WTC11 (cell line): ENCODE results near the gene SAP30L. TPM values are rescaled to one million over a fixed set of nuclear protein-coding genes. Genes with fewer than 3 reads are reported as not detected.

Source experiments
- ATAC-seq: fragments of 200-7000 bp; cut with Tn5 transposase; 2 replicates; pipeline ENCODE4 v1.10.0; 2021; ENCODE audit warnings: mild to moderate bottlenecking, moderate library complexity
- CTCF ChIA-PET: fragments of 300-600 bp; sonication (Branson Sonifier 250); formaldehyde crosslinking; loops from one replicate; lab custom pipeline; 2021; ENCODE audit warnings: antibody characterized with exemption; lab: Charles Lee
- POLR2A ChIA-PET: fragments of 350-600 bp; sonication (Branson Sonifier 250); formaldehyde crosslinking; loops from one replicate; lab custom pipeline; 2021; ENCODE audit warnings: antibody characterized with exemption; lab: Charles Lee
- DNase-seq: peaks from one replicate; pipeline ENCODE4 v3.0.0; 2021; ENCODE audit warnings: low spot score
- H3K27ac Mint-ChIP-seq: 2 replicates; pipeline ENCODE4 v1.8.0; 2021; ENCODE audit warnings: mixed read lengths
- H3K27me3 Mint-ChIP-seq: 2 replicates; pipeline ENCODE4 v1.8.0; 2021; ENCODE audit warnings: low read depth, mild to moderate bottlenecking, moderate library complexity, mixed read lengths
- H3K36me3 Mint-ChIP-seq: 2 replicates; pipeline ENCODE4 v1.8.0; 2021; ENCODE audit warnings: mixed read lengths
- H3K4me1 Mint-ChIP-seq: 2 replicates; pipeline ENCODE4 v1.8.0; 2022; ENCODE audit warnings: mixed read lengths
- H3K4me3 Mint-ChIP-seq: 2 replicates; pipeline ENCODE4 v1.8.0; 2021; ENCODE audit warnings: mild to moderate bottlenecking, moderate library complexity, mixed read lengths
- H3K9me3 Mint-ChIP-seq: 2 replicates; pipeline ENCODE4 v1.8.0; 2021; ENCODE audit warnings: mixed read lengths
- AR ChIP-seq: fragments of 250-450 bp; sonication (Bioruptor Pico); IDR thresholded peaks from 2 replicates; pipeline ENCODE4 v1.9.0; 2021; ENCODE audit warnings: mild to moderate bottlenecking
- ATF1 ChIP-seq: sonication (generic); formaldehyde crosslinking; IDR thresholded peaks from 2 replicates; pipeline ENCODE4 v1.8.1; 2023; ENCODE audit warnings: mild to moderate bottlenecking, moderate library complexity, missing genetic modification reagents
- ATF3 ChIP-seq: sonication (generic); formaldehyde crosslinking; conservative IDR thresholded peaks from 2 replicates; pipeline ENCODE4 v1.8.1; 2022; ENCODE audit warnings: mild to moderate bottlenecking, missing genetic modification reagents
- ATF6 ChIP-seq: sonication (generic); formaldehyde crosslinking; IDR thresholded peaks from 2 replicates; pipeline ENCODE4 v1.8.1; 2023; ENCODE audit warnings: mild to moderate bottlenecking, missing genetic modification reagents
- CREB1 ChIP-seq: sonication (generic); formaldehyde crosslinking; IDR thresholded peaks from 2 replicates; pipeline ENCODE4 v1.8.0; 2023; ENCODE audit warnings: mild to moderate bottlenecking, missing genetic modification reagents
- FOXJ3 ChIP-seq: sonication (generic); formaldehyde crosslinking; IDR thresholded peaks from 2 replicates; pipeline ENCODE4 v1.9.0; 2021; ENCODE audit warnings: missing genetic modification reagents, mild to moderate bottlenecking, borderline replicate concordance
- FOXK1 ChIP-seq: sonication (generic); formaldehyde crosslinking; IDR thresholded peaks from 2 replicates; pipeline ENCODE4 v1.8.0; 2022; ENCODE audit warnings: mild to moderate bottlenecking, moderate library complexity, missing genetic modification reagents
- GRHL2 ChIP-seq: fragments of 250-450 bp; sonication (Bioruptor Pico); IDR thresholded peaks from 2 replicates; pipeline ENCODE4 v1.8.0; 2022; ENCODE audit warnings: mild to moderate bottlenecking, moderate library complexity; ENCODE audit not compliant: insufficient replicate concordance, severe bottlenecking
- NR3C1 ChIP-seq: sonication (generic); formaldehyde crosslinking; conservative IDR thresholded peaks from 2 replicates; pipeline ENCODE4 v1.8.1; 2023; ENCODE audit warnings: low read depth, mild to moderate bottlenecking, missing genetic modification reagents
- OVOL2 ChIP-seq: fragments of 250-450 bp; sonication (Bioruptor Pico); IDR thresholded peaks from 2 replicates; pipeline ENCODE4 v1.9.0; 2021; ENCODE audit warnings: mild to moderate bottlenecking, borderline replicate concordance
- PRDM15 ChIP-seq: sonication (generic); formaldehyde crosslinking; IDR thresholded peaks from 2 replicates; pipeline ENCODE4 v1.8.0; 2022; ENCODE audit warnings: missing genetic modification reagents
- SMAD3 ChIP-seq: sonication (generic); formaldehyde crosslinking; IDR thresholded peaks from 2 replicates; pipeline ENCODE4 v1.8.0; 2022; ENCODE audit warnings: missing genetic modification reagents, mild to moderate bottlenecking, borderline replicate concordance
- USF1 ChIP-seq: sonication (generic); formaldehyde crosslinking; IDR thresholded peaks from 2 replicates; pipeline ENCODE4 v1.8.0; 2022; ENCODE audit warnings: mild to moderate bottlenecking, missing genetic modification reagents
- ZBTB21 ChIP-seq: sonication (generic); formaldehyde crosslinking; IDR thresholded peaks from 2 replicates; pipeline ENCODE4 v1.8.1; 2023; ENCODE audit warnings: mild to moderate bottlenecking, missing genetic modification reagents, borderline replicate concordance
- ZNF423 ChIP-seq: fragments of 250-450 bp; sonication (Bioruptor Pico); IDR thresholded peaks from 2 replicates; pipeline ENCODE4 v2.1.2; 2022; ENCODE audit warnings: mild to moderate bottlenecking, moderate library complexity
- ZSCAN18 ChIP-seq: fragments of 250-450 bp; sonication (Bioruptor Pico); IDR thresholded peaks from 2 replicates; pipeline ENCODE4 v2.1.2; 2022; ENCODE audit warnings: mild to moderate bottlenecking, moderate library complexity
- total RNA-seq: library from RNA; stranded (reverse); gene quantifications from 3 replicates; pipeline ENCODE4 v1.2.3, GENCODE V29; 2021

Gene SAP30L
- total RNA-seq, 1 experiment from 2014 or later, result 33.5 TPM

GRCh38 chr5:154498591-154498990, 52.8 kb downstream of the SAP30L start (continued):
- TF ChIP-seq PRDM15 (no peak), ZBTB21 (no peak)

GRCh38 chr5:154498994-154499393, 53.2 kb downstream of the SAP30L start:
- TF ChIP-seq OVOL2 (CRISPR knock-in tag), result no peak
- no peak for TF ChIP-seq ATF3
- TF ChIP-seq ATF1 (CRISPR knock-in tag), result no peak
- TF ChIP-seq FOXJ3 (CRISPR knock-in tag), result no peak
- no peak for TF ChIP-seq CREB1 (CRISPR knock-in tag)
- no peak for TF ChIP-seq USF1 (CRISPR knock-in tag)
- no peak for TF ChIP-seq ZSCAN18 (CRISPR knock-in tag)
- TF ChIP-seq GRHL2 (CRISPR knock-in tag), result no peak
- TF ChIP-seq ZBTB21, result no peak
- TF ChIP-seq ATF6 (CRISPR knock-in tag), result no peak
- TF ChIP-seq NR3C1 (CRISPR knock-in tag), result no peak
- TF ChIP-seq SMAD3, result no peak
- TF ChIP-seq AR (CRISPR knock-in tag), result no peak
- TF ChIP-seq FOXK1 (CRISPR knock-in tag), result no peak
- no peak for TF ChIP-seq ZNF423
- Mint-ChIP-seq H3K27me3 (peaks cover 8% of the 10 kb centered on the region), H3K36me3 (no peaks in the 10 kb centered on the region), H3K9me3 (no peaks in the 10 kb centered on the region; the same call in 1 of the 2 replicates), H3K27ac (no peak overlapping the region), H3K4me3 (no peak overlapping the region), H3K4me1 (peaks cover 19% of the 10 kb centered on the region)
- ATAC-seq (no peak), DNase-seq (no peak)
- ChIA-PET CTCF (no interaction called here), POLR2A (no interaction called here)
